G401 (cell line): ENCODE data around the gene ANXA2. TPM values are rescaled to one million over a fixed set of nuclear protein-coding genes. Genes with fewer than 3 reads are reported as not detected.

Experiments used
- DNase-seq: peaks from one replicate; pipeline ENCODE4 v3.0.0-alpha.2; 2015; ENCODE audit warnings: low spot score
- in situ Hi-C: cut with HindIII; loops from 2 replicates; pipeline ENCODE4 v1.10.0; 2016; ENCODE audit warnings: low sequenced_read_pairs, mixed read lengths
- total RNA-seq: library from RNA; depleted of rRNA; stranded (reverse); fragments of >200 nt; shearing (Covaris generic); gene quantifications from 2 replicates; pipeline ENCODE4 v1.2.3, GENCODE V29; 2014

Gene ANXA2
- total RNA-seq, 1 experiment from 2014 or later = 1,039 TPM

DNA sequence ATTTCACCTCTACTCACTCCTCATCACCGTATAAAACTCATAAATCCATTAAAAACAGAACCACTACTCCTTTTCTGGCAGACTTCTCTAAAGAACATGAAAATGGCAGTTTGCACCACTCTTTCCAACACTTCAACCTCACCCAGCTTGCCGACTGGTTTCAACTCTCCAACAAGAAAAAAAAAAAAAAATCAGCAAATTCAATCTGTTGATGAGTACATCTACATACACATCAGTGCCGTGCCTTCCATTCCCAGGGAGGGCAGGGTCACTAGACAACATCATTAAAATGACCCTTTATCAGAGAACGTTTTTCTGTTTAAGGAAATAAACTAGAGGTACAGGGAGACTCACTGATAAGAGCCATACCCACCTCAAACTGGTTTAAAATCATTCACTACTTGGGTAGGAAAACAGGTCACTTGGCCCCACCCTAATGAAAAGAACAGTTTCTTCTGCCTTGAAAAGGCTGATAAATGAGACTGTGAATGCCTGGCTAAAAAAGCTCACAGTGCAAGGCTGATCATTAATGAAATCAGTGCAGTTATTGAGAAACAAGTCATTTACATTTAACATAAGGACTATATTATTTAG, 6.0 kb downstream of the ANXA2 start:
- in situ Hi-C loops = no loop called here
- no peak for DNase-seq

GRCh38 chr15:60390871-60391501, 6.8 kb downstream of the ANXA2 start:
- no peak for DNase-seq
- in situ Hi-C loops = no loop called here

GRCh38 chr15:60390231-60390630, 7.6 kb downstream of the ANXA2 start:
- in situ Hi-C loops = no loop called here
- no peak for DNase-seq

DNA sequence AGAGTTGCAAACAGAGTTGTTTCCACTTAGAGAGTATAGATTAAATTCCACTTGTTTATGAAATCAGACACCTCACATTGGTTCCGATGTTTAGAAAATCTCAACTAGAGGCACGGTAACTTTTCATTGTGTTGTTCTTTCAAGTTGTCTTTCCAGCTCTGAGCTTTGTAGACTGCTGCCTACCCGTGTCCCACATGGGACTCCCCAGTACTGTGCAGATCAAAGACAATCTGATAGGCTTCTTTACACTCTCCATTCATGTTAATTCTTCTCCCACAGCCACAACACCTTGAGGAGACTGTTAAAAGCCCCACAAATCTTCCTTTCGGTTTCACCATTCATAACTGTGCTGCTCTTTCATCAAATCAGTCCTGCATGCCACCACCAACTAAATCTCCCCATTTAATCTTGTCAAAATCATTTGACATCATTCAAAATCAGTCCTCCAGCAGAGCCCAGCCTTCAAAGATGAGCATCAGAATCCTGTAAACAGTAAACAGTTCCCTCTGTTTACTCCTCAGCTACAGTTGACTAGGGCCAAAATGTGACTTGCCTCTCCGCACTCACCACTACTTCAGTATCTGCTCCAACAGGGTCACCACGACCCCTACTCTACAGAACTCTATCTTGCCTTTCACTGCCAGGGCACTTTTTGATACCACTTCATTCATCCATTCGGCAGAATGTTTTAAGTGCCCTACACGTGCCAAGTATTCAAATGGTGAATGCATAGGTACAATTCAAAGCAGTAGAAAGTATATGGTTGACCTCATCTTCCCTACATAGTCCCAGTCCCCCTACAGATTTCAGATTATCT, 8.3 kb downstream of the ANXA2 start:
- in situ Hi-C loops = no loop called here
- DNase-seq = no peak

DNA sequence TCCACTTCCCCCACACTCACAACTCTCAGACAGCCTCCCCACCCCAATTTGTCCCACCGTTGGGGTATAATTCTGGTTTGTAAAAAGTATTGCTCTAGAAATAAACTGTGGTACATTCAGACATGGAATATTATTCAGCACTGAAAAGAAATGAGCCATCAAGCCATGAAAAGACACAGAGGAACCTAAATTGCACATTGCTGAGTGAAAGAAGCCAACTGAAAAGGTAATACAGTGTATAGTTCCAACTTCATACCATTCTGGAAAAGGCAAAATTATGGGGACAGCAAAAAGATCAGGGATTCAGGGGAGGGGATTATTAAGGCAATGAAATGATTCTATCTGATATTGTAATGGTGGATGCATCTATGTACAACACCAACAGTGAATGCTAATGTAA, 10.5 kb downstream of the ANXA2 start:
- no peak for DNase-seq
- in situ Hi-C loops = no loop called here

GRCh38 chr15:60386615-60387014, 11.2 kb downstream of the ANXA2 start:
- no peak for DNase-seq
- in situ Hi-C loops = no loop called here

DNA sequence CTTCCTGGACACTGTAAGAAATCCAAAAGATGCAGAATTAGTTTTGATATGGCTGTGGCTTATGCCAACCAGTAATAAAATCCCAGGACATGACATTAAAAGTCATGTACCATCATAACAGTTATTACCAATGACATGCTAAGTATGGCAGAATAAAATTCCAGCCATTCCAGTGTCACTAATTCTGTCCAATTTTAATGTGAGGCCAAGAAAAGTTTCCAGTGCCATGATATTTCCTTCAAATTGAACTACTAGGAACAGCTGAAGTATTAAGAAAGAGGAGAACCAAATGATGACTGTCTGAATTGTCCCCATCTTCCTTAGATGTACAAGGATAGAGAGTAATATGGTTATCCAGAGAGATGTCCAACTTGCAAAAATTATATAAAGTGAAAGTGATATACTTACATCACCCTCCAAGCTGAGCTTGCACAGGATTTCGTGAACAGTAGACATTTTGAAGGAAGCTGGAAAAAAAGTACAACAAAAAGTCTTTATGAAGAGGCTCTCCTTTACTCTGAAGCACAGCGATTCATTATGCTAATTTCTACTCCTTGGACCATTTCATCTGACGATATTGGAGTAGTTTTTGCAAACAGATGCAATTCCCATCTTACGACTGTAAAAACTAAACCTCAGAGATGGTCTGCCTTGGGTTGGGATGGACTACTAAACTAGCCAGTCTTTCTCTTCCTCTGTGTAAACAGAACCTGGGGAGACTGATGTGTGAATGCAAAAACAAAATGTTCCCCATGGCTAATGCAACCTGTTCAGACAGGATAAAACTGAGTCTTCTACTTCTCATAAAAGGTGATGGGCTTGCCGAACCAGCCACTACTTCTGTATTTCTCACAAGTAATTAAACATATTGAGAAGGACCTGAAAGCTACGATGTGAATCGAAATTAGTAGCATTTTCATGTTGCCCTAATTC, 11.9 kb downstream of the ANXA2 start:
- in situ Hi-C loops = no loop called here
- no peak for DNase-seq

DNA sequence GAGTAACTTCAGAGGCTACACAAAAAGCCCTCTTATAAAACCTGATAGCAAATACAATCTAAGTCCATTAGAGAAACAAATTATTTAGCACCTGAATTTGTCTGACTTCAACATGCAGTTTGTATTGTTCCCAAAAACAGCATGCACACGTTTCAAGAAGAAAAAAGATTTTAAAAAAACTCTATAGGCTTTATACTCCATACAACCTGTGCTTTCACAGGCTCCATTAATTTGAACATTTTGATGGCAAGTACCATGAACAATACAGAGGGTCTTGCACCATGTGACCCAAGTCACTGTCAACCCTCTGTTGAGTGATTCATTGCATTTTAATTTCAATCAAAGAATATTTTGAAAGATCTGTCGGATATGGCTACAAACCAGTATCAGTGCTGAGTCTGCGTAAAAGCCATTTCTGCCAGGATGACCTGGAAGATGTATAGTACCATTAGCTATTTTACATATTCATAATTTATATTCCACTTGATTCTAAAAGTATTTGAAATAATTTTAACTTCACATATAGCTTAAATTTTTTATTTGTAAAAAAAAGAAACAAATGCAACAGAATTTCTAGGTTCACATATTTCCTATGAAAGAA, 13.2 kb downstream of the ANXA2 start:
- no peak for DNase-seq
- in situ Hi-C loops = no loop called here

GRCh38 chr15:60384053-60384452, 13.7 kb downstream of the ANXA2 start:
- no peak for DNase-seq
- in situ Hi-C loops = no loop called here

DNA sequence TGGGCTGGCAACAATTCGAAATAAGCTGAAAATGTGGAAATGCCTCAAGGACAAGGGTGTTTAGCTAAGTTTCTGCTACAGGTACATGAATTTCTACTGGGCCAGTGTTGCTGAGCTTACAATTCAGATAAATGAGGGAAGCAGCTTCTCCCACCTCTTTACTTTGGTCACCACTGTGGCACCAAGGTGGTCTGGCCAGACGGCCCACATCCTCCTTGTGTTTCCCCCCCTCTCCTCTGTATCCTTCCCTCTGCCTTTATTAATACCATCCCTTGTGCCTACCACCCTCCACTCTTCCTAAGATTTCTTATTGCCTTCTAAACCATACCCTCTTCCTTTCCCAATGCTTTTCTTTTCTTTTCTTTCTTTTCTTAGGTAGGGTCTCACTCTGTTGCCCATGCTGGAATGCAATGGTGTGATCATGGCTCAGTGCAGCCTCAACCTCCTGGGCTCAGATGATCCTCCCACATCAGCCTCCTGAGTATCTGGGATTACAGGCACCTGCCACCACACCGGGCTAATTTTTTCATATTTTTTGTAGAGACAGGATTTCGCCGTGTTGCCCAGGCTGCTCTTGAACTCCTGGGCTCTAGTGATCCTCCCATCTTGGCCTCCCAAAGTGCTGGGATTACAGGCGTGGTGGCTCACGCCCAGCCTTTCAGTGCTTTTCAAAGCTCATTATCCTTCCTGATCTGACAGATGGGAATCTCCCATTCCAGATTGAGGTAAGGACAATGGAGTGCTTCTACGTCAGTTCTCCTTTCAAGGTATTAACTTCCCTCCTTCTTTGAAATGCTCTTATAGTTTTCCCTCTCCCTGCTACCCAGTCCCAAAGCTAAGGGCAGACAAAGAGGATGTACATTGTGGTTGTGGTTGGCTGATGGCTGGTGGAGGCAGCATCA, 14.8 kb downstream of the ANXA2 start:
- in situ Hi-C loops = no loop called here

DNA sequence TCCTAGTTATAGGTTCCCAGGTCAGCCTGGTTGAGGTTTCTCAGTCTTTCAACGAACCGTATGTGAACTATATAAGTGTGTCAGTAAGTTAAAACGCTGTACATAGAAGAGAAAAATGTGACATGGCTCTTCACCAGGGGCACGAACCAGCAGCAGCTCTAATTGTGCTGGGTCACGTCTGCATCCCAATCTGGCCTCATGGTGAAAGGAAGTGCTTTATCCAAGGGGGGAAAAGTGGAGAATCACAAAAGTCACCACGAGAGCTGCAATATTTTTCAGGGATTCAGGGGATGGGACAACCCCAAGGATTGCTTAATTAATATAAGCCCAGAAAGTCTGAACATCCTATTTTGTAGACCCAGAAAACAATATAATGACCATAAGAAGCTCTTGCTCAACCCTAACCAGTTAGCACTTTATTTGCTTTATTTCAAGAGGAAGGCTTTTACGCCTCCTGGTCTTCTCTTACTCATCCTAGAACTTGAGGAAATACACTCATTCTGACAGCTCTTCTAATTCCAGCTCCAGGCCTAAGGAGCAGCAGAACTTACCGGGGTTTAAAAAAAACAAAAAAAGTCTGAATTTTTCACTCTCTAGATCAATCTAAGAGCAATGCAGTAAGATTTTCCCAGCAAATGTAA, 16.5 kb downstream of the ANXA2 start:
- no peak for DNase-seq
- in situ Hi-C loops = no loop called here

More for the DNA sequence above, 14.8 kb downstream of the ANXA2 start:
- DNase-seq = no peak

GRCh38 chr15:60379525-60380274, 18.1 kb downstream of the ANXA2 start:
- DNase-seq = no peak
- in situ Hi-C loops = no loop called here

GRCh38 chr15:60379185-60379524, 18.6 kb downstream of the ANXA2 start:
- in situ Hi-C loops = no loop called here
- DNase-seq = no peak

- in situ Hi-C loops = no loop called here
- DNase-seq = no peak
These were observed 21.1 kb downstream of the ANXA2 start for GRCh38 chr15:60376677-60377095.

DNA sequence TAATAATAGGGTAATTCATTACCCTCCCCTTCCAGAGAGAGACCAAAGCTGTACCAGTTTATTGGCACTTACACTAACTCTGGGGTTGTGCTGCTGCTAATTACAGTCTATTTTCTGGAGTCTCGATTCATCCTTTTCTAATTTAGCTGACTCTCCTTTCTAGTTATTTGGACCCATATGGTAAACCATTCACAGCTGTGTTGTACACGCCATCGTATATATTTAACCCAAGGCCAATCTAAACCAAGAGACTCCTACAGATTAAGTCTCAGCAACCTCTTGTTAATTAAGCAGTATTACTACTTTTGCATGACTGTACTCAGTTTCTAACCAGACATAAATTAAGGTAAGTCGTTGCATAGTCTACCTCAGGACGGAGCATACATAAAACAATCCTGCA, 22.5 kb downstream of the ANXA2 start:
- no peak for DNase-seq
- in situ Hi-C loops = no loop called here

DNA sequence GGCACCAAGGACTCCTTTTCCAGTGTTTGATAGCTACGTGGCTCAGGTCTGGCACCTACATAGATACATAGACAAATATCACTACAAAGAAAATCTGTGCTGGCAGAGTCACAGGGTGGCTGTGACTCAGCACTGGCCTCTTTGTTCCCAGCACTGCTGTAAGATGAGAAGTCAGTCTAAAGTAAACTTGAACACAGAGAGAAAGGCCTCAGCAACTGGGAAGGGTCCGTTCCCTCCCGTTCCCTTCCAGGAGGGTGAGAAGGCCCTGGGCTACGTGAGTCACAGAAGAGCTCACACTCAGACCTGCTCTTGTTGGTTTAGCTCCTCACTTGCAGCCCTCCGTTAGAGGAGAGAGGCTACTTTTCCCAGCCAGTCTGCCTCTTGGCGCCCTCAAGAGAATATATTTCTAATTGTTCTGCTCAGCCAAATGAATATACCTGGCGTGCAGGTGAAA, 23.1 kb downstream of the ANXA2 start:
- in situ Hi-C loops = no loop called here
- DNase-seq = no peak

DNA sequence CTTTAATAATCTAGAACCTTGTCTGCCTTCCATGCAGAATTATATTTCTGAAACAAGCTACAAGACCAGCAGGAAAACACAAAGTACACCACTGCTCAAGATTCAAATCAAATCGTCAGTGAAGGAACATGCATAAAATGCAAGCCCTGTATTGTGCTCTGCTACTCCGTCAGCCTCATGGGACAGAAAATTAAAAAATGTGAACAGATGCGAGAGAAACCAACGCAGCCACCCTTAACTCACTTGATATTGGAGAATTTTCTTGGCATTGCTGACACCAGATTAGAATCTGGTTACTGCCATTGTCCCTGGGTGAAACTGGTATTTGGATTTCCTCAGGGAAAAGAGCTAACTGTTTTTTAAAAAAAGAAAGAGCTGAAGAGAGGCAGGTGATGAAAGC, 23.6 kb downstream of the ANXA2 start:
- in situ Hi-C loops = no loop called here

More for the DNA sequence above, 23.6 kb downstream of the ANXA2 start:
- no peak for DNase-seq
